ENCODE results near the gene TEN1.

- TF ChIP-seq, protein P1, sequence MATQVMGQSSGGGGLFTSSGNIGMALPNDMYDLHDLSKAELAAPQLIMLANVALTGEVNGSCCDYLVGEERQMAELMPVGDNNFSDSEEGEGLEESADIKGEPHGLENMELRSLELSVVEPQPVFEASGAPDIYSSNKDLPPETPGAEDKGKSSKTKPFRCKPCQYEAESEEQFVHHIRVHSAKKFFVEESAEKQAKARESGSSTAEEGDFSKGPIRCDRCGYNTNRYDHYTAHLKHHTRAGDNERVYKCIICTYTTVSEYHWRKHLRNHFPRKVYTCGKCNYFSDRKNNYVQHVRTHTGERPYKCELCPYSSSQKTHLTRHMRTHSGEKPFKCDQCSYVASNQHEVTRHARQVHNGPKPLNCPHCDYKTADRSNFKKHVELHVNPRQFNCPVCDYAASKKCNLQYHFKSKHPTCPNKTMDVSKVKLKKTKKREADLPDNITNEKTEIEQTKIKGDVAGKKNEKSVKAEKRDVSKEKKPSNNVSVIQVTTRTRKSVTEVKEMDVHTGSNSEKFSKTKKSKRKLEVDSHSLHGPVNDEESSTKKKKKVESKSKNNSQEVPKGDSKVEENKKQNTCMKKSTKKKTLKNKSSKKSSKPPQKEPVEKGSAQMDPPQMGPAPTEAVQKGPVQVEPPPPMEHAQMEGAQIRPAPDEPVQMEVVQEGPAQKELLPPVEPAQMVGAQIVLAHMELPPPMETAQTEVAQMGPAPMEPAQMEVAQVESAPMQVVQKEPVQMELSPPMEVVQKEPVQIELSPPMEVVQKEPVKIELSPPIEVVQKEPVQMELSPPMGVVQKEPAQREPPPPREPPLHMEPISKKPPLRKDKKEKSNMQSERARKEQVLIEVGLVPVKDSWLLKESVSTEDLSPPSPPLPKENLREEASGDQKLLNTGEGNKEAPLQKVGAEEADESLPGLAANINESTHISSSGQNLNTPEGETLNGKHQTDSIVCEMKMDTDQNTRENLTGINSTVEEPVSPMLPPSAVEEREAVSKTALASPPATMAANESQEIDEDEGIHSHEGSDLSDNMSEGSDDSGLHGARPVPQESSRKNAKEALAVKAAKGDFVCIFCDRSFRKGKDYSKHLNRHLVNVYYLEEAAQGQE (IDR thresholded peaks at IDR 0.05; ENCODE audit: insufficient read depth in 1 of 2, low read depth in 2 of 2, low read length in 2 of 2): no peak
- TF ChIP-seq TAF1 (IDR thresholded peaks at IDR 0.05; ENCODE audit: borderline replicate concordance, insufficient read depth, low read length) (no peak), SIN3A (IDR thresholded peaks at IDR 0.05; ENCODE audit: borderline replicate concordance, insufficient read depth, low read length) (no peak), POLR2AphosphoS5 (IDR thresholded peaks at IDR 0.05; ENCODE audit: low read depth, low read length) (no peak)
Observed at GRCh38 chr17:76022973-76023899, 44.2 kb downstream of the TEN1 start.

Data from PFSK-1 (cell line).